ENCODE measurements around the gene GMEB1.
"Not testable (repeated sequence)": the region's sequence is repeated elsewhere in the genome, so short reads cannot be mapped to it uniquely, and the experiment has no call there.

Gene GMEB1

DNA sequence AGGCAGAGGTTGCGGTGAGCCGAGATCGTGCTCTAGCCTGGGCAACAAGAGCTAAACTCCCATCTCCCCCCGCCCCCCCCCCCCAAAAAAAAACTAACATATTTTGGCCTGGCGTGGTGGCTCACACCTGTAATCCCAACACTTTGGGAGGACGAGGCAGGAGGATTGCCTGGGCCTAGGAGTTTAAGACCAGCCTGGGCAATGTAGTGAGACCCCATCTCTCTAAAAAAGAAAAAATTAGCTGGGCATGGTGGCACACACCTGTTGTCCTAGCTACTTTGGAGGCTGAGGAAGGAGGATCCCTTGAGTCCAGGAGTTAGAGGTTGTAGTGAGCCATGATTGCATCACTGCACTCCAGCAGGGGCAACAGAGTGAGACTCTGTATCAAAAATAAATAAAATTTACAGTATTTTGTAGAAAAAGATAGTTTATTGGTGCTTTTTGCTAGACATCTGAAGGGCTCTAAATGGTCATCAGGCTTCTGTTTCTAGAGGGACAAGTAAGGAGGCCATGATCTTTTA lies 77.1 kb downstream of the GMEB1 start:
- TF ChIP-seq, protein P1, sequence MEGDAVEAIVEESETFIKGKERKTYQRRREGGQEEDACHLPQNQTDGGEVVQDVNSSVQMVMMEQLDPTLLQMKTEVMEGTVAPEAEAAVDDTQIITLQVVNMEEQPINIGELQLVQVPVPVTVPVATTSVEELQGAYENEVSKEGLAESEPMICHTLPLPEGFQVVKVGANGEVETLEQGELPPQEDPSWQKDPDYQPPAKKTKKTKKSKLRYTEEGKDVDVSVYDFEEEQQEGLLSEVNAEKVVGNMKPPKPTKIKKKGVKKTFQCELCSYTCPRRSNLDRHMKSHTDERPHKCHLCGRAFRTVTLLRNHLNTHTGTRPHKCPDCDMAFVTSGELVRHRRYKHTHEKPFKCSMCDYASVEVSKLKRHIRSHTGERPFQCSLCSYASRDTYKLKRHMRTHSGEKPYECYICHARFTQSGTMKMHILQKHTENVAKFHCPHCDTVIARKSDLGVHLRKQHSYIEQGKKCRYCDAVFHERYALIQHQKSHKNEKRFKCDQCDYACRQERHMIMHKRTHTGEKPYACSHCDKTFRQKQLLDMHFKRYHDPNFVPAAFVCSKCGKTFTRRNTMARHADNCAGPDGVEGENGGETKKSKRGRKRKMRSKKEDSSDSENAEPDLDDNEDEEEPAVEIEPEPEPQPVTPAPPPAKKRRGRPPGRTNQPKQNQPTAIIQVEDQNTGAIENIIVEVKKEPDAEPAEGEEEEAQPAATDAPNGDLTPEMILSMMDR (IDR thresholded peaks at IDR 0.05; ENCODE audit: low read depth, low read length, missing control alignments), result no peak
- H3K27me3 ChIP-seq (replicated peaks), result no peaks in the 10 kb centered on the region
- no peak overlapping the region for H3K4me3 ChIP-seq (ENCODE audit: low read depth, low read length)
- no peak for DNase-seq
- in situ Hi-C loops (cut with HindIII; ENCODE audit: low pct_ligation_motif_present, low sequenced_read_pairs), result no loop called here
- peaks cover 50% of the 10 kb centered on the region for H3K36me3 ChIP-seq (replicated peaks)
- no peak overlapping the region for H3K27ac ChIP-seq

GRCh38 chr1:28750330-28750729 lies 81.7 kb downstream of the GMEB1 start:
- Histone ChIP-seq H3K27me3 (replicated peaks) (no peaks in the 10 kb centered on the region), H3K36me3 (replicated peaks) (peaks cover 14% of the 10 kb centered on the region), H3K27ac (no peak overlapping the region), H3K4me3 (ENCODE audit: low read depth, low read length) (no peak overlapping the region)
- in situ Hi-C loops (cut with HindIII; ENCODE audit: low pct_ligation_motif_present, low sequenced_read_pairs), result no loop called here
- TF ChIP-seq, protein P1 (IDR thresholded peaks at IDR 0.05; ENCODE audit: low read depth, low read length, missing control alignments), result no peak
- no peak for DNase-seq

- Histone ChIP-seq H3K36me3 (replicated peaks) (peaks cover 11% of the 10 kb centered on the region), H3K27ac (peak overlapping the region; percentile 27)
- in situ Hi-C loops (cut with HindIII; ENCODE audit: low pct_ligation_motif_present, low sequenced_read_pairs); DNase-seq; H3K27me3 ChIP-seq (replicated peaks); H3K4me3 ChIP-seq (ENCODE audit: low read depth, low read length): not testable (repeated sequence)
These were observed 82.2 kb downstream of the GMEB1 start for GRCh38 chr1:28750771-28751294.

GRCh38 chr1:28751315-28752060 lies 82.9 kb downstream of the GMEB1 start:
- no peaks in the 10 kb centered on the region for H3K27me3 ChIP-seq (replicated peaks)
- TF ChIP-seq, protein P1 (IDR thresholded peaks at IDR 0.05; ENCODE audit: low read depth, low read length, missing control alignments), result no peak
- peaks cover 10% of the 10 kb centered on the region for H3K36me3 ChIP-seq (replicated peaks)
- in situ Hi-C loops (cut with HindIII; ENCODE audit: low pct_ligation_motif_present, low sequenced_read_pairs), result no loop called here
- no peak overlapping the region for H3K4me3 ChIP-seq (ENCODE audit: low read depth, low read length)
- DNase-seq, result peak; percentile 21
- H3K27ac ChIP-seq, result peak overlapping the region; percentile 27

DNA sequence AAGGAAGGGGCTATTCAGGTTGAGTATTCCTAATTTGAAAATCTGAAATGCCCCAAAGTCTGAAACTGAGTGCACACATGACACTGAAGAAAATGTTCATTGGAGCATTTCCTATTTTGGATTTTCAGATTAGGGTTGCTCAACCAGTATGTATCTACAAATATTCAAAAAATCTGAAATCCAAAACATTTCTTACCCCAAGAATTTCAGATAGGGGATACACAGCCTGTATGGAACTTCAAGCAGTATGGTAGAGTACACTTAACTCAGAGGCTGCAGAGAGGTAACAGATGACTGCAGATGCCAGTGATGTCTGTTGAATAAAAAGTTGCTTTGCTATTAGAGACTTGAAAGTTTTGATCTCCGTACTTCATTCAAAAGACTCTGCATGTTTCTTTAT lies 87.1 kb downstream of the GMEB1 start:
- DNase-seq, result no peak
- TF ChIP-seq, protein P1 (IDR thresholded peaks at IDR 0.05; ENCODE audit: low read depth, low read length, missing control alignments), result no peak
- Histone ChIP-seq H3K4me3 (ENCODE audit: low read depth, low read length) (no peak overlapping the region), H3K27ac (no peak overlapping the region), H3K36me3 (replicated peaks) (peaks cover 30% of the 10 kb centered on the region), H3K27me3 (replicated peaks) (no peaks in the 10 kb centered on the region)
- in situ Hi-C loops (cut with HindIII; ENCODE audit: low pct_ligation_motif_present, low sequenced_read_pairs), result no loop called here

DNA sequence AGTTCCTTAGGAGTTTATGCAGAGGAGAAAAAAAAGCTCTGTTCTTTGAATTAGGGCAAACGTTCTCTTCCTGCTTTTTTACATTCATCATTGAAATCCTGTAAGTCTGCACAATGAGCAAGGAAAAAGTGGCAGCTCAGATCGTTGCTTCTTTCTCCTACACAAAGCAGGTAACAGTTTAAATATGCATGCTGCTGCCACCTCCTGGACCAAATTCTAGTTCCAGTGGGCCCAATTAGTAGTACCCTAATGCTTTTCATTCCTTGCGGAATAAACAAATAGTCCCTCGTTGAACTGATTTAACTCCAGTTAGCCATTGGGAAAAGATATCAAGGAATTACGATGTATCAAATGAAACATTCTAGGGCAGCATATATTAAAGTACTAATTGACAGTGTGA lies 88.3 kb downstream of the GMEB1 start:
- TF ChIP-seq, protein P1 (IDR thresholded peaks at IDR 0.05; ENCODE audit: low read depth, low read length, missing control alignments), result peak; percentile 43
- in situ Hi-C loops (cut with HindIII; ENCODE audit: low pct_ligation_motif_present, low sequenced_read_pairs), result no loop called here
- no peak for DNase-seq
- H3K36me3 ChIP-seq (replicated peaks), result peaks cover 30% of the 10 kb centered on the region
- no peak overlapping the region for H3K27ac ChIP-seq
- no peaks in the 10 kb centered on the region for H3K27me3 ChIP-seq (replicated peaks)
- no peak overlapping the region for H3K4me3 ChIP-seq (ENCODE audit: low read depth, low read length)
